AG09309 (cell line): ENCODE measurements around the gene ST7.

Experiments used
- DNase-seq: peaks from one replicate; pipeline ENCODE4 v3.0.0-alpha.2; 2010; ENCODE audit warnings: low read depth
- H3K4me3 ChIP-seq: 2 replicates; pipeline ENCODE4 v1.5.1; 2011; ENCODE audit warnings: mild to moderate bottlenecking, low read depth, low read length, moderate library complexity; ENCODE audit not compliant: control insufficient read depth
- TF ChIP-seq, protein P1 (sequence below): IDR thresholded peaks from 2 replicates; pipeline ENCODE4 v1.5.1; 2011; ENCODE audit warnings: mild to moderate bottlenecking, low read depth, low read length, inconsistent platforms; ENCODE audit not compliant: insufficient read depth, control insufficient read depth; ENCODE audit errors: missing control alignments

Gene ST7

DNA sequence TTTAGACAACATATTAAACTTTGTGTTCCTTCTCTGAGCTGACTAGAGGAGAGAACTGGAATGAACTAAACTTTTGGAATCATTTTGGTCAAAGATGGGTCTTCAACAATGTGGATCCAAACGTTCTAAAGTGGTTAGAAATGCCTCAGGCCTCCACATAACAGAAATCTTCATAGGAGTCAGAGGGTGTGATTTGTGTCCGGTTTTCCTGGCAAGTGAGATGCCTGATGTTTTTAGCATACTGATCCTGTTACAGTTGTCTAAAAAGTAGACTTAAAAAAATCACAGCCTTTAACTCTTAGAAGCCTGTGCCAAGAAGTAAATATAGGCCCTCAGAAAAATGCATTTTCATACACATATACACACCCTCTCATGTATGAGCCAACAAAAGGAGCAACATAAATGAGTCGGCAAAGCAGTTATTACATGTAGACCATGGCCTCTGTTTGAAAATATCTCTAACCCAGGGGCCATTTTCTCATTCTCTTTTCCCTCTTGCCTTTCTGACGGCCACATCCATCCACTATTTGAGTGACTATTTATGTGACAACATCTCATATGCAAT, 64.5 kb downstream of the ST7 start:
- DNase-seq: no peak
- TF ChIP-seq, protein P1, sequence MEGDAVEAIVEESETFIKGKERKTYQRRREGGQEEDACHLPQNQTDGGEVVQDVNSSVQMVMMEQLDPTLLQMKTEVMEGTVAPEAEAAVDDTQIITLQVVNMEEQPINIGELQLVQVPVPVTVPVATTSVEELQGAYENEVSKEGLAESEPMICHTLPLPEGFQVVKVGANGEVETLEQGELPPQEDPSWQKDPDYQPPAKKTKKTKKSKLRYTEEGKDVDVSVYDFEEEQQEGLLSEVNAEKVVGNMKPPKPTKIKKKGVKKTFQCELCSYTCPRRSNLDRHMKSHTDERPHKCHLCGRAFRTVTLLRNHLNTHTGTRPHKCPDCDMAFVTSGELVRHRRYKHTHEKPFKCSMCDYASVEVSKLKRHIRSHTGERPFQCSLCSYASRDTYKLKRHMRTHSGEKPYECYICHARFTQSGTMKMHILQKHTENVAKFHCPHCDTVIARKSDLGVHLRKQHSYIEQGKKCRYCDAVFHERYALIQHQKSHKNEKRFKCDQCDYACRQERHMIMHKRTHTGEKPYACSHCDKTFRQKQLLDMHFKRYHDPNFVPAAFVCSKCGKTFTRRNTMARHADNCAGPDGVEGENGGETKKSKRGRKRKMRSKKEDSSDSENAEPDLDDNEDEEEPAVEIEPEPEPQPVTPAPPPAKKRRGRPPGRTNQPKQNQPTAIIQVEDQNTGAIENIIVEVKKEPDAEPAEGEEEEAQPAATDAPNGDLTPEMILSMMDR: no peak
- H3K4me3 ChIP-seq: no peak overlapping the region

DNA sequence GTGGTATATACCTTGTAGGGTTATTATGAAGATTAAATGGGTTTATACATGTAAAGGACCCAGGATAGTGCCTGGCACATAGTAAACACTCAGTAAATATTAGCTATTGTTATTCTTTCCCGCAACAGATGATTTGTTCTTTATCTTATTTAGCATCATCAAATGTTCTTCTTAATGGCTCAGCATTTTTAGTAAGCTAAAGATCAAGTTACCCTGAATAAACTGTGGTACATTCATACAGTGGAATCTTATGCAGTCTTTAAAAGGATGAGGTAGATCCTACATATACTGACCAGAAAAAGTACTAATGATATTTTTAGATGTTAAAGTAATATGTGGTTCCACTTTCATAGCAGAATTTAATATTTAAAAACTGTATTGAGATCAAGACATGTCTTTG, 65.4 kb downstream of the ST7 start:
- no peak overlapping the region for H3K4me3 ChIP-seq
- no peak for DNase-seq
- TF ChIP-seq, protein P1: no peak

DNA sequence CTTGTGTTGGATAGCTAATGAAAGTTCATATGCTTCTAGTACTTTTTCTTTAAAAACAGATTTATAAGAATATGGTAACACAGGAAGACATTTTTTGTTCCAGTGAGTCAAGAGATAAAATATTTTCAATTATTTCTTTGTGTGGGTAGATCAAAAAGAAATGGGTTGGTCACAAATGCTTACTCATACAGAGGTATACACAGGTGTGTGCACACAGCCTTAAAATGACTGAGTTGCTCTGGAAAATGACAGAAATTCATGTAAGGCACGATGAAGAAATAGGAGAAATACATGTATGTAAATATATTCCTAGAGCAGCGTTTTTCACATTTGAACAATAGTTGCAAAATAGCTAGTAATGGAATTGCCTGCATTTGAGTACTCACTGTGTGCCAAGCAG, 66.0 kb downstream of the ST7 start:
- TF ChIP-seq, protein P1: no peak
- H3K4me3 ChIP-seq: no peak overlapping the region

DNA sequence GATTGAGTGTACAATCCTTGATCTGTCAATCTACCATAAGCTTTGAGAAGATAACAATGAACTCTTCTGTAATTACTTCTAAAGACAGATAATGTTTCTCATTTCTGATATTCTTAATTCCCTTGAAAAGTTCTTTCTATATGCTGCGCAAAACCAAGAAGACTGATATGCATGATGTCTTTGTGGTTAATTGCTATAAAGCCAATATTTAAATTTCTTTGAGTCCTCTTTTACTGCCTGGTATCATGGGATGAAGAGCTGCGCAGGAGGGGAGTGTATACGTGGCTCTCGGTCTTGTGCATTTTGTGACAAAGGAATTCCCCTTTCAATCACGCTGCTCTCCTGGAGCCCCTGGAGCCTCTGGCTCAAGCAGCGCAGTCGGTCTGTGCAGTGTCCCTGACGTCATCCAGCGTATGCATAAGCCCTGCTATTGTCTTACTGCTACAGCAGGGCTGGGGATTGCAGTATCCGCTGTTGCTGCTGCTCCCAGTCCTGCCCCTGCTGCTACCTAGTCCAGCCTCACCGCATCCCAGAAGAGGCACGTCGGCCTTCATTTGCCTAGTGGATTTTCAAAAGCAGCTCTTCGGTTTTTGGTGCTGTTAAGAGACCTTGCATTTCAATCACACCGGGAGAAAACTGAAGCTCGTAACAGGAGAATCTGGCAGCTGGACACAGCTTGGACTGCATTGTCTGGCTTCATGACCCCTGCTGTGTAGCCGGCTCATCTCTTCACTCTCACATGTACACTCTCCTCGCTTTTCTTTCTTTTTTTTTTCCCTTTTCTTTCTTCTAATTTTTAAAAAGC, 66.7 kb downstream of the ST7 start:
- no peak overlapping the region for H3K4me3 ChIP-seq
- DNase-seq: no peak
- TF ChIP-seq, protein P1: no peak

More for the DNA sequence above, 66.0 kb downstream of the ST7 start:
- DNase-seq: no peak

DNA sequence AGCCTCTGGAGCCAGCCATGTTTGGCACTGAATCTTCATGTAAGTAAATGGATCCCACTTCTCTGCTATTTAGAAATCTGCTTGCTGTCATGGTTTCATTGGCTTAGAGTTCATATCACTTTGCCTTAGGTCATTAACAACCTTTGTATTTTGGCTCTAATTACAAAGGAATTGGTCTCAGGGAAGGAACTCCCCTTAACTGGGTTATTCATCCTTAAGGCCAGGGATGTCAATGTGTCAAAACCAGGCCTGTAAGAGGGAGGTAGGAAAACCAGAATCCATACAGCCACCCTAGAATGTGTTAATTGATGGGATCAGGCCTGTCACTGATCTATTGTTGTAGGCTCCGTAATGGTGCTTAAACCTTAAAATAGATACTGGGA, 67.3 kb downstream of the ST7 start:
- no peak overlapping the region for H3K4me3 ChIP-seq
- TF ChIP-seq, protein P1: no peak
- no peak for DNase-seq

DNA sequence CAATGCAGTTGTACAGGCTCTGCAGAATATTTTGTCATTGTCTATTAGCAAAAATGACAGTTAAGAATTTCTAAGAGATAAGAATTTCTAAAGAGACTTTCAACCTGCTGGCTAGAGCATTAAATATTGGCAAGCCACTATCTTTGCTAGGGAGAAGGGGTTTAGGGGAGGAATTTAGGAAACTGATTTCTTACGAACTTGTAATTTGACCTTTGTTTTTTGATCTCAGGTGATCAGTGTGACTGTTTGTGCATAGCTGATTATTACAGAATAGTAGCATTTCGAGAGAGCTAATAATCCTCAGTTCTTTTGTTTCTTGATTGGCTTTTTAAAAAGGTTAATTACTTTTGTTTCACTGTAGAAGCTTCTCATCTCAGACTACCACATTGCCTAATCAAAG, 68.1 kb downstream of the ST7 start:
- TF ChIP-seq, protein P1: no peak
- H3K4me3 ChIP-seq: no peak overlapping the region
- DNase-seq: no peak

DNA sequence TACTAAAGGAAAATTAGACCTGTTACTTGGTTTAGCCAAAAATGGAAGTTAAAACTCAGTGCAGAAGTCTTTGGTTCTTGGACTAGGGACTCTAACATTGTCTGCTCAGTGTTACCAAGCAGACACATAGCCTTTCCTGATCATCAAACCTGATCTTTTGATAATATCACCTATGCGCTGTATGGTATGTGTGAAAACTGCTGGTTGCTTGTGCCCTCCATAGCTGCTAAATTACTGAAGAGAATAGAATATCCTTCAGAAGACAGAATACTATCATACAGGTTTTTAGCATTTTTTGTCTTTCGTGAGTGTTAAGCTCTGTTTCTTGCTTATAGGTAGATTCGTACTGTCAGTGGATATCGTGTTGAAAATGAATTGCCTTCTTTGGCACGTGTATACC, 68.7 kb downstream of the ST7 start:
- no peak overlapping the region for H3K4me3 ChIP-seq
- no peak for DNase-seq
- TF ChIP-seq, protein P1: no peak
